Effector memory CD4-positive, alpha-beta T cell (primary cell): Measurements from ENCODE around the gene PCSK4.
A peak's percentile ranks its signal among the peaks of the same experiment; 100 is the strongest.
"Not testable (repeated sequence)": the region's sequence is repeated elsewhere in the genome, so short reads cannot be mapped to it uniquely, and the experiment has no call there.

Source experiments
- DNase-seq, 3 donors: peaks; one replicate each; pipeline ENCODE4 v3.0.0-alpha.2; 2020
- H3K27ac ChIP-seq: 2 replicates; pipeline ENCODE4 v1.7.0; 2013; ENCODE audit warnings: mild to moderate bottlenecking, low read length, moderate library complexity; ENCODE audit not compliant: insufficient read depth, poor library complexity, severe bottlenecking
- H3K27me3 ChIP-seq: replicated peaks from 2 replicates; pipeline ENCODE4 v1.7.0; 2013; ENCODE audit warnings: mild to moderate bottlenecking, low read length; ENCODE audit not compliant: insufficient read depth, control insufficient read depth, poor library complexity, severe bottlenecking
- H3K36me3 ChIP-seq: 2 replicates; pipeline ENCODE4 v1.7.0; 2013; ENCODE audit warnings: mild to moderate bottlenecking, low read length, moderate library complexity; ENCODE audit not compliant: control insufficient read depth, insufficient read depth
- H3K4me1 ChIP-seq: 2 replicates; pipeline ENCODE4 v1.7.0; 2013; ENCODE audit warnings: low read length, mild to moderate bottlenecking; ENCODE audit not compliant: control insufficient read depth, insufficient read depth, poor library complexity, severe bottlenecking
- H3K4me3 ChIP-seq: 2 replicates; pipeline ENCODE4 v1.7.0; 2013; ENCODE audit warnings: low read length, low read depth, mild to moderate bottlenecking; ENCODE audit not compliant: insufficient read depth, poor library complexity, severe bottlenecking
- H3K9me3 ChIP-seq: 2 replicates; pipeline ENCODE4 v1.7.0; 2013; ENCODE audit warnings: mild to moderate bottlenecking, low read length, moderate library complexity; ENCODE audit not compliant: control insufficient read depth
- total RNA-seq, 3 donors: gene quantifications; one replicate each; lab custom pipeline; 2026; lab: John Stamatoyannopoulos, UW

Gene PCSK4
- 0.86 to 1.5 (median 1.3) reads per million in 3 donors for total RNA-seq

GRCh38 chr19:1490311-1491113 lies at the start of gene PCSK4:
PCSK4 (minus strand) TSS chr19:1490350; CDS start chr19:1490346, 4 bp downstream.
- no peaks in the 10 kb centered on the region for H3K9me3 ChIP-seq
- H3K4me3 ChIP-seq, result peak within 1 kb of the TSS; percentile 58
- peaks cover 18% of the 10 kb centered on the region for H3K4me1 ChIP-seq
- H3K36me3 ChIP-seq, result no peaks in the 10 kb centered on the region
- H3K27ac ChIP-seq, result peak within 1 kb of the TSS; percentile 41
- no peaks in the 10 kb centered on the region for H3K27me3 ChIP-seq
- peak; percentile 96 to 98 (median 97) for DNase-seq

GRCh38 chr19:1539749-1540148 lies 49.6 kb upstream of the PCSK4 start:
- not testable (repeated sequence) for H3K27ac ChIP-seq, H3K9me3 ChIP-seq, H3K36me3 ChIP-seq, DNase-seq, H3K4me1 ChIP-seq, H3K27me3 ChIP-seq, H3K4me3 ChIP-seq

GRCh38 chr19:1538978-1539377 lies 48.8 kb upstream of the PCSK4 start:
- Histone ChIP-seq H3K27me3 (peaks cover 9% of the 10 kb centered on the region), H3K4me1 (no peaks in the 10 kb centered on the region), H3K4me3 (no peak overlapping the region), H3K9me3 (no peaks in the 10 kb centered on the region), H3K36me3 (no peaks in the 10 kb centered on the region), H3K27ac (no peak overlapping the region)
- no peak for DNase-seq

GRCh38 chr19:1535699-1536098 lies 45.5 kb upstream of the PCSK4 start:
- not testable (repeated sequence) for H3K36me3 ChIP-seq, H3K27ac ChIP-seq, H3K4me3 ChIP-seq, DNase-seq, H3K9me3 ChIP-seq, H3K4me1 ChIP-seq, H3K27me3 ChIP-seq

- no peak for DNase-seq
- Histone ChIP-seq H3K4me3 (no peak overlapping the region), H3K27ac (no peak overlapping the region), H3K27me3 (no peaks in the 10 kb centered on the region), H3K9me3 (no peaks in the 10 kb centered on the region), H3K4me1 (no peaks in the 10 kb centered on the region), H3K36me3 (no peaks in the 10 kb centered on the region)
Observed at GRCh38 chr19:1534972-1535371, 44.8 kb upstream of the PCSK4 start.

- no peaks in the 10 kb centered on the region for H3K36me3 ChIP-seq
- no peak overlapping the region for H3K4me3 ChIP-seq
- DNase-seq, result no peak
- no peaks in the 10 kb centered on the region for H3K9me3 ChIP-seq
- H3K27me3 ChIP-seq, result no peaks in the 10 kb centered on the region
- no peak overlapping the region for H3K27ac ChIP-seq
- H3K4me1 ChIP-seq, result no peaks in the 10 kb centered on the region
Observed at GRCh38 chr19:1533510-1534150, 43.5 kb upstream of the PCSK4 start.

- Histone ChIP-seq H3K9me3 (no peaks in the 10 kb centered on the region), H3K27me3 (no peaks in the 10 kb centered on the region), H3K27ac (no peak overlapping the region), H3K36me3 (no peaks in the 10 kb centered on the region), H3K4me1 (no peaks in the 10 kb centered on the region), H3K4me3 (no peak overlapping the region)
- DNase-seq, result no peak
Observed at GRCh38 chr19:1532003-1532402, 41.9 kb upstream of the PCSK4 start.

GRCh38 chr19:1531587-1531986 lies 41.4 kb upstream of the PCSK4 start:
- H3K4me1 ChIP-seq, result no peaks in the 10 kb centered on the region
- DNase-seq, result no peak
- no peaks in the 10 kb centered on the region for H3K36me3 ChIP-seq
- H3K9me3 ChIP-seq, result no peaks in the 10 kb centered on the region
- H3K27ac ChIP-seq, result no peak overlapping the region
- no peaks in the 10 kb centered on the region for H3K27me3 ChIP-seq
- no peak overlapping the region for H3K4me3 ChIP-seq

GRCh38 chr19:1530856-1531255 lies 40.7 kb upstream of the PCSK4 start:
- H3K9me3 ChIP-seq, H3K4me1 ChIP-seq, H3K27me3 ChIP-seq, H3K27ac ChIP-seq, H3K36me3 ChIP-seq, DNase-seq, H3K4me3 ChIP-seq: not testable (repeated sequence)

GRCh38 chr19:1529430-1529816 lies 39.3 kb upstream of the PCSK4 start:
- peaks cover 18% of the 10 kb centered on the region for H3K27me3 ChIP-seq
- no peaks in the 10 kb centered on the region for H3K9me3 ChIP-seq
- no peaks in the 10 kb centered on the region for H3K36me3 ChIP-seq
- no peaks in the 10 kb centered on the region for H3K4me1 ChIP-seq
- no peak overlapping the region for H3K4me3 ChIP-seq
- H3K27ac ChIP-seq, result no peak overlapping the region
- no peak for DNase-seq
